GM19043 (cell line): ENCODE data around the gene ZP1.
"Not testable (repeated sequence)": the region's sequence is repeated elsewhere in the genome, so short reads cannot be mapped to it uniquely, and the experiment has no call there.

Experiments used
- ATAC-seq: cut with Tn5 transposase; IDR thresholded peaks from one replicate; pipeline ENCODE4 v1.9.1; 2021; ENCODE audit warnings: low read depth; ENCODE audit not compliant: unreplicated experiment

The ZP1 gene

GRCh38 chr11:60866911-60867870, at the start of gene ZP1:
Gene ZP1 (plus strand): TSS chr11:60867542. CDS start chr11:60867562, 20 bp downstream.
- ATAC-seq = no peak

GRCh38 chr11:60818057-60818456, 49.3 kb upstream of the ZP1 start:
- no peak for ATAC-seq

GRCh38 chr11:60821827-60822599, 45.3 kb upstream of the ZP1 start:
- ATAC-seq = no peak

GRCh38 chr11:60823745-60824306, 43.5 kb upstream of the ZP1 start:
- ATAC-seq = not testable (repeated sequence)

- ATAC-seq = no peak
These were observed 42.2 kb upstream of the ZP1 start for GRCh38 chr11:60825118-60825517.

GRCh38 chr11:60825790-60826189, 41.6 kb upstream of the ZP1 start:
- no peak for ATAC-seq

- no peak for ATAC-seq
These were observed 36.7 kb upstream of the ZP1 start for GRCh38 chr11:60830478-60831142.

- ATAC-seq = no peak
These were observed 36.2 kb upstream of the ZP1 start for GRCh38 chr11:60831143-60831500.

GRCh38 chr11:60831501-60832079, 35.8 kb upstream of the ZP1 start:
- no peak for ATAC-seq

GRCh38 chr11:60834742-60835533, 32.4 kb upstream of the ZP1 start:
- ATAC-seq = no peak

- no peak for ATAC-seq
These were observed 31.9 kb upstream of the ZP1 start for GRCh38 chr11:60835534-60835846.

GRCh38 chr11:60836866-60837515, 30.4 kb upstream of the ZP1 start:
- ATAC-seq = no peak

GRCh38 chr11:60838132-60838531, 29.2 kb upstream of the ZP1 start:
- no peak for ATAC-seq

GRCh38 chr11:60840470-60841430, 26.6 kb upstream of the ZP1 start:
- ATAC-seq = no peak

- ATAC-seq = peak; percentile 77
These were observed 25.3 kb upstream of the ZP1 start, which contains the start of gene CCDC86 for GRCh38 chr11:60841797-60842667. Gene CCDC86 (plus strand): TSS chr11:60842113. CDS start chr11:60842125, 12 bp downstream.

GRCh38 chr11:60842668-60843600, 24.4 kb upstream of the ZP1 start:
- no peak for ATAC-seq
